Smooth muscle cell of the brain vasculature (primary cell): ENCODE measurements around the gene FGF14.
"Not testable (repeated sequence)": the region's sequence is repeated elsewhere in the genome, so short reads cannot be mapped to it uniquely, and the experiment has no call there.

Experiments
- DNase-seq: peaks from one replicate; pipeline ENCODE4 v3.0.0-alpha.2; 2012; ENCODE audit warnings: low read depth, low spot score

The FGF14 gene

DNA sequence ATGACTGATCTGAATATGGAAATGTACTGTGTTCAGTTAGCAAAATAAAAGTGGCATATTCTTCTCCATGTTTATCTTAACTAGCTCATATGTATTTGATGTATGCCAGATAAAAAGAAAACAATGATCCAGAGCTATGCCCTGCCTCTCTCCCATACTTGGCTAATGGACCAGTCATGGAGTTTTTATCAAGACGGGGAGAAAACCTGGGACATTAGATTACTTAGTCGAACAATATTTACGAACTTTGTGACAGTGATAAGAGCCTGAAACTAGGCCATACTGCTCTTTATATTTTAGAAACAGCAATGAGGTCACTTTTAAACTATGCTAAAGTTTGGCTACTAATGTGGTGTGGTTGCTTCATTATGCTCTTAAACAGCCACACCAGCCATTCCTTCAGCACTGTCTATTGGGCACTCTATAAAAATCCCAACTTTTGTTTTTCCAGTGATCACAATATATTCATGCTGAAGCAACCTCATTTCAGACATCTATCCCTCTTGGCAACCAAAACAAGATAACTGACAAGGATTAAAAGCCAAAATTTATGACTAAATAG lies 265.0 kb downstream of the FGF14 start:
- DNase-seq: no peak

DNA sequence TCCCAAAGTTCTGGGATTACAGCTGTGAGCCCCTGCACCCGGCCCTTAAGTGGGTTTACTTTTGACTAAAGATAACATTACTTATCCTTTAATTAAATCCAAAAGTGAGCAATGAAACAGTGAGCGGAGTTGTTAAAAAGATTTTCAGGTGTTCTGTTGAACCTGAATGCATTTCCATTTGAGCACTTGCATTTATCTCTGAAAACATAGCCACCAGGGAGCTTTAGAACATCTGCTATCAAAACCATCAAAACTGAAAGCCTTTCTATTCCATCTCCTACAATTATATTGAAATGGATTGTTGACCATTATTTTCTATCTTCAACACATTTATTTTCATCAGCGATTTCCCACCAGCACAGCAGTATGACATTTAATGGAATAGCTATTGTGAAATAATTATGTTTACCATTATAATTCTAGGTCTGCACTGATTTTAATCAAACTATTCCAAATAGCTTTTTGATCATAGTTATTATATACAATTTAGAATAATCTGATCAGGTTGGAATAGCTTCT lies 269.0 kb downstream of the FGF14 start:
- DNase-seq: no peak

DNA sequence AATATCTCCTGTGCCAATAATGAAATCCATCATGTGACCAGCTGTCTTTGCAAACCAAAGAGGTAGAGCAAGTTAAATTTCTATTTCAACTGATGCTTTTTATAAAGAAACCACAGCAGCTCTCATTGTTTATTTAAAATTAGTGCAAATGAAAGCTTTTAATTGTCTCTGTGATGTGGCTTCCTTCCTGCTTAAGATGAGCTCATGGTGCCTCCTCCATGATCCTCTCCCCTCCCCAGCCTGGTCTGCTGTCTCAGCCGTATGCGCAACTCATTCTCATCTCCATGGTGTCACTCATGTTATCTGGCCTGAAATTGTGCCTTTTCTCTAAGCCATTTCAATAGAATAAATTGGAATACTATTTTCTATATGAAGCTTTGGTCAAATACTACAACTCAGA lies 270.6 kb downstream of the FGF14 start:
- DNase-seq: no peak

DNA sequence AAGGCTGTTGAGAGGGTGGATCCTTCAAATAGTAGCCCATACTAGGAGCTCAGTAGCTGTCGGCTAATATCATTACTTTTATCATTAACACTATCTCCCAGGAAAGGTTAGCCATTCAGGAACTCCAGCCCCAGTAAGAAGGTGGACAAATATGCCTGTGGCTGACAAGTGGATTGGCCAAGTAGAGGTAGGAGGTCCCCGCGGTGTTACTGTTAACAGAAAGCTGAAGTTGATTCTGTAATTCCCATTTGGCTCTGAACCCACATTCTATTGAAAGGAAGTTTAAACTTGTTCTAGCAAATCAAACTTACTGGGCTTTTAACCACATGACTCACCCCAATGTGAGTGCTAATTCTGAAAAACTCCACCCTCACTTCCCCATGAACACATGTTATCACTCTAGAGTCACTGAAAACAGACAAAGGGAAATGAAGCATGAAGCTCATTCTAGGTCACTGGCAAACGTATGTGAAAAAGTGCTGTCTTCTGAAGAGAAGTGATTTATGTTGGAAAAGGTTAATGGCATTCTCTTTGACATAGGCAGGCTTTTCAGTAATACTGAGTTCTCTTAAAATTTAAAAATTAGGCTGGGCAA lies 273.5 kb downstream of the FGF14 start:
- DNase-seq: no peak

DNA sequence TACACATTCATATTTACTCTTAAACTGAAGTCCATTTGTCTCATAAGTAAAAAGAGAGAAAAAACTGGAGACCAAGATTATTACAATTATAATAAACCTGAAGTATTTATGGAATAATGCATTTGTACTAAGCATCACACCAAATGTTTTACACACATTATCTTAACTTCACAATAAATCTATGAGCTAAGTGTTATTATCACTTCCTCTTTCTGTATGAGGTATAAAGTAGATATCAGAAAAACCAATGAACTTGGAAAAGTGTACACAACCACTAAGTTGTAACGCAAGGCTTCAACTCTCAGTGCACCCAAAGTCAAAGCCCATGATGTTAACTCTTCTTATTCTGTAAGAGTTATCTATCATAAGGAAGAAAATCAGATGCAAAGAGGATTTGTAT lies 274.7 kb downstream of the FGF14 start:
- DNase-seq: no peak

DNA sequence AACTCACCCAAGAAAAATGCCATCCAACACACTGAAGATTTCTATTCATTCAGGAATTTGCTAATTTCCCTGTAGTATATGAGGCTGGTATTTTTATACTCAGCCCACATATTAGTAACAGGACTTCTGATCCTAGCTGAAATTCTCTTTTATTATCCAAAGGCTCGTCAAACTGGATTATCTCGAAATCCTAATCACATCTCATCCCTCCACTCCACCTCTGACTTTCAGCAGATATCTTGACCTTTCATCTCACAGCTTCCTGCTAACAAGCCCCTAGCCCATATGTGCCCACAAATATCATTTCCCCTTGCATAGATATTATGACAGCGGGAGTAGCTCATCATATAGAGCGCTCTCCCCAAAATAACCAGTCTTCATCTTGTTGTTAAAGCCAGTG lies 279.7 kb downstream of the FGF14 start:
- DNase-seq: no peak

DNA sequence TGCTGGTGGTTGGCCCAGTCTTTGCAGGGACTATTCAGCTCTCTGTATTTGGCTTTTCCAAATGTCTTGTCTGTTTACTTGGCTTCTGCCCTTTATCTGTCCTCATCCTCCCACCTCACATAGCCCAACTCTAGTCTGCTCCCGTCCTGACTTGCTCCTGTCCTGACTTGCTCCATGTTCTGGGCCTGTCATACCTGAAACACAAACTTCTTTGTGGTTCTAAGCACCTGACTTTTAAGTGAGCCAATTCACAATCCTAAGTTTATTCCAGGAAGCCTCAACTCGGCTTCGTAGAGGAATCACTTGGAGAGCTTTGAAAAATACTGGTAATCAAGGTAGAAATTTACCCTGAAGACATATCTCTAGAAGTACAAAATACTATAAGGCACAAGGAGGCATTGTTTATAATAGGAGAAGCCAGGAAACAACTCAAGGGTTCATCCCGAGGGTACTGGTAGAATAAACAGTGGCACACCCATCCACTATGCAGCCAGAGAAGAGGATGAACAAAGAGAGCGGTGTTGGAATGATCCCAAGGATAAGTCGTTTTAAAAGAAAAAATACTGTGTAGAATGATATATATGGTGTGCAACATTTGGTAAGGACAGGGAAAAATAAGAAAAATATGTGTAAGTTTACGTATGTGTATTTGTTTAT lies 284.5 kb downstream of the FGF14 start:
- DNase-seq: no peak

DNA sequence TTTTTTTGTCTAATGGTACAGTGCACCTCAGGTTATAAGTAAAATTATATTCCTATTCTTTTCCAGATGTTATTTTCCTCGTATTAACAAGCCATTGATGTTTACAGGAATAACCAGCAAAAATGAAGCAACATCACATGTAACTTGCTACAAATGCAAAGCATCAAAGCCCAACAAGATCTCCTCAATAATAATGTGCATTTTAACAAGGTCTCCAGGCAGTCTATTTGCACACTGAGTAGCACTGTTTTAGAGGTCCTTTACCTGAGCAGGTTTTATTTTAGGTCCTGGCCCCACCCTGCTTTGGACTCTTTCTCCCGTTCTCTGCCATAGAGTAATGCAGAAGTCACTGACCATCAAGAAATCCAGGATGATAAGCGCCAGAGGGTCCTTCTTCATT lies 298.4 kb downstream of the FGF14 start:
- no peak for DNase-seq

DNA sequence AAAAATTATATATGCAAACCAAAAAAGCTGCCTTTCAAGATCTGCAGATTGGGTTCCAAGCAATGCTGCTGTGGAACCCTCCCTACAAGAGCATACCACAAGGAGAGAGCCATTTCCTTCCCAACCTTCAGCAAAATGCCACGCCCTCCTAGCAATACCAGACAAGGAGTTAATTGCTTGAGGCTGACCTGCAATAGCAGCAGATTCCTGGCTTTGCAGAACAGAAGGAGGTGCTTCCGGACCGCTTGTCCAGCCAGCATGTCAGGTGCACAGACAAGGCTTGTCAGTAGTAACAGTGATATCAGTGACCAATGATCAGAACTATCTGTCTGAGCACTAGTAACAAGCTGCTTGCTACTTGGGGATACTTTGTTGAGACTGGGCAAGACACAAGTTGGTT lies 301.6 kb downstream of the FGF14 start:
- no peak for DNase-seq

DNA sequence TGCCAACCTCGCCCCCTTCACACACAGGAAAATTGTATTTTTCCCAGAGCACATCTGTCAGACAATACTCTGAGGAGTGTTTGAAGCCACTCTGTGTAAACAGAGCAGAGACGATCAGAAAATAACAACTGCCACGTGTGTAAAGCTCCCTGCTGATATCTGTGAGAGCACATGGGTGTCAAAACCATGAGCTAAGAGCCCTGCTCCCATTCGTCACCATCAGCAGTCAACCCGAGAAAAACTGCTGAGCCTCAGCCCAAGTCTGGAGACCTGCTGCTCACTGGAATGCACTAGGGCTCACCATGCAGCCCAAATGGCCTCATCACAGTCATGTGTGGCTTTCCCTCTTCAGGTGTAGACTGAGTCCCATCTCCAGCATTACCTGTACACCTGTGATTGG lies 304.1 kb downstream of the FGF14 start:
- DNase-seq: no peak

DNA sequence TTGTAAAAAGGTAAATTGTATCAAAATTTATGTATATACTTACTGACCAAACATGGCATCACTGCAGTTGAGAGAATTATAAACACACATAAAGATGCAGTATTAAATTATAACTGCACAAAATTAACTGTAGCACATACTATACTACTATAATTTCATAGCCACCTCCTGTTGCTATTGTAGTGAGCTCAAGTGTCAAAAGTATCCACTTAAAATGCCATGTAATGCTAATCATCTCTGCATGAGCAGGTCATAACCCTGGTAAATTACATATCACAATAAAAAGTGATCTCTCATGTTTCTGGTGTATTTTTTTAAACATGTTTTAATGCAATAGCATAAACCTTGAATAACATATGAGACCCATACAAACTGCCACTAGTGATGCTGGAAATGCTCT lies 308.6 kb downstream of the FGF14 start:
- DNase-seq: not testable (repeated sequence)

DNA sequence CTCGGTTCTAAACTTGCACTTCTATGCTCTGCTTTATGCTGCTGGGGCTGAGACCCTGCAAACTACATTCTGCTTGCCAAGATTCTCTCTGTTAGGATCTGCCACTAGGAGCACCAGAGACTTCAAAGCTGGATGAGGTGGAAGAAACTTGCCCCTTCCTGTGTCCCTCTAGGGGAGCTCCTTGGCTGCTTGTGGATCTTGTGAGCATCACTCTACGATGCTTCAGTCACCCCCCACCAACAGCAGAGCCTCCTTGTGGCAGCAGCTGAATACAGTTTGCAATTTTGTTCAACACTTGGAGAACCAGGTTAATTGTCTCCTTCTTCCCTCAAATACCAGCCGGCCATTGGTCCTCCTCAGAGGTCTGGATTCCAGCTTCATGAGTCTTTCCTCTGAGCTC lies 310.6 kb downstream of the FGF14 start:
- peak; percentile 1 for DNase-seq

DNA sequence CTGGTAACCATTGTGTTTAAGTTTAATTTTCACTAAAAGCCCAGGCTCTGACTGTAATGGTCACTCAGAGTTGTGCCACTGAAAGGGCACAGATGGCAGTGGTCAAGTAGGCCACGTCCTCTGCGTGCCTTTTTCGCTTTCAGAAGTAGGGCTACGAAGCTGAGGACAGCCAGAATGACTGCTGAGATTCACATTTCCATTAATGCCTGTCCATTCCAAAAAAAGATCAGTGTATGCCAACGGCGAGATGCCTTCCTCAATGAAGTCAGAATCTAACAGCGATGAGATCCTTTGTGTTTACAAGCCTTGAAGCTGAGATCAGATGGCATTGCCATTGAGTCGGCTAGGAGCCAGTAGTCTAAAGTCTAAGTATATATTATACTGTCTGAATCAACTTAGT lies 311.3 kb downstream of the FGF14 start:
- DNase-seq: no peak

DNA sequence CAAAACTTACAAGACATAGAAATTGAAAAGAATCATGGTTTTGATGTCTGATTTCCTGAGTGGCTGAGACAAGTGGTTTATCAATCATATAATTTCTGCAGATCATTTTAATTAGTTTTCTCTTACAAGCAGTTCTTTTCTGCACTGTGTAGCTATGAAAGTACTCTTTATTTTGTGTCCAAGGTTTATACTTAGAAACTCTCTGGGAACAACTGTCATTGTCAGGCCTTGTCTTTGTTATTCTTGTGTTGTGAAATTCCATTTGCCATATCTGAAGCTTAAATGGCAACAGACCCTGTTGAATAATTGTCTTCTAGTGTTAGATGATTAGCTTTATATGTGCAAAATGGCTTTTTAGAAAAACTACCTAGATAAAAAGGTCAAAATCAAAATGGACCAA lies 312.1 kb downstream of the FGF14 start:
- DNase-seq: no peak

DNA sequence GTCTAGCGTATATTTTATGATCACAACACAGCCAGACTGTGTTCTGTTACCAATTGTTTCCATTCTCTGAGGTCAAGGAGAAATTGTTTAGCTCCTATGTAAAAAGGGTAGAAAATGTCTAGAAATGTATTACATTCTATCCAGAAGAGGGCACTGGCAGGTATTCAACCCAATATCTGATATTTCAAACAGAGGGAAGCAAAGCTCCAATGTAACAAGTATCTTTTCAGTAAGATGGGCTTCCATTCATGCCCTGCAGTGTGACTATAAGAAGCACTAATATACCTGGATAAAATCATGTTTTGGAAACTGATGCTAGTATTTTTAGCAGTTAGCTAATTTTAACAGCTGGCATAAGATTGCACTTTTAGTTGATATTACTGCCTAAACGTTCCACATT lies 312.7 kb downstream of the FGF14 start:
- DNase-seq: no peak

DNA sequence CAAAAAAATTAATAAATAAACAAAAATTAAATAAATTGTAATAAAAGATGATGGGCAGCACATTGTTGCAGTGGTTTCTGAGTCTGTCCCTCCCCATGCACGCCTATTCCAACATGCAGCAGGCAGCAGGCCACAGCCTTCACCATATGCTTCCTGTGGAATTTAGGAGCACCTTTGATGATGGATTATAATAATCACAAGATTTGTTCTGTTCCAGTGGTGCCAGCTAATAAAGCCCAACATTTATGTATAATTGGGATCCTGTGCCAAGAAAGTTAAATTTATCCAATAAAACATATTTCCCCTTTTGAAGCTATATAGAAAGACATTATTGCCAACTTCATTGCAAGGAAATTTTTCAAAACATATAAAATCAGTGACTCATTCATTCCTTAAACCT lies 328.6 kb downstream of the FGF14 start:
- no peak for DNase-seq

DNA sequence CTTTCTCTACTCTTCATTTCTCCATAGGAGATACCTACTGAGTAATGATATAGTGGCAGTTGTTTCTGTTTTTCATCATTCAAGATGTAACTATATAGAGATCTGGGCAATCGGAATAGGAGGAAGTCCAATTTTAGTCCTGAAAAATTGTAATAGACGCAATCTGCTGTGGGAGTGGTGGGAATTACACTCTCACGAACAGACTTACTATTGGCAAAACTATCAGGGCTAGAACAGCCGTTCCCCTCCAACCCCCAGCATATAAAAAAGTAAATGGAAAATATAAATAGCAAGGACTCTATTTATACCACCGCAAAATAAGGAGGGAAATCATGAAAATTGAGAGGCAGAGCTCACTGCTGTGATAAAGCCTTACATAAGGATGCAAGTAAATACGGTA lies 330.1 kb downstream of the FGF14 start:
- DNase-seq: no peak

DNA sequence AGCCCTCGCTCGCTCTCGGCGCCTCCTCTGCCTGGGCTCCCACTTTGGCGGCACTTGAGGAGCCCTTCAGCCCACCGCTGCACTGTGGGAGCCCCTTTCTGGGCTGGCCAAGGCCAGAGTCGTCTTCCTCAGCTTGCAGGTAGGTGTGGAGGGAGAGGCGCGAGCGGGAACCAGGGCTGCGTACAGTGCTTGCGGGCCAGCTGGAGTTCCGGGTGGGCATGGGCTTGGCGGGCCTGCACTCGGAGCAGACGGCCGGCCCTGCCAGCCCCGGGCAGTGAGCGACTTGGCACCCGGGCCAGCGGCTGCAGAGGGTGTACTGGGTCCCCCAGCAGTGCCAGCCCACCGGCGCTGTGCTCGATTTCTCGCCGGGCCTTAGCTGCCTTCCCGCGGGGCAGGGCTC lies 333.5 kb downstream of the FGF14 start:
- not testable (repeated sequence) for DNase-seq

DNA sequence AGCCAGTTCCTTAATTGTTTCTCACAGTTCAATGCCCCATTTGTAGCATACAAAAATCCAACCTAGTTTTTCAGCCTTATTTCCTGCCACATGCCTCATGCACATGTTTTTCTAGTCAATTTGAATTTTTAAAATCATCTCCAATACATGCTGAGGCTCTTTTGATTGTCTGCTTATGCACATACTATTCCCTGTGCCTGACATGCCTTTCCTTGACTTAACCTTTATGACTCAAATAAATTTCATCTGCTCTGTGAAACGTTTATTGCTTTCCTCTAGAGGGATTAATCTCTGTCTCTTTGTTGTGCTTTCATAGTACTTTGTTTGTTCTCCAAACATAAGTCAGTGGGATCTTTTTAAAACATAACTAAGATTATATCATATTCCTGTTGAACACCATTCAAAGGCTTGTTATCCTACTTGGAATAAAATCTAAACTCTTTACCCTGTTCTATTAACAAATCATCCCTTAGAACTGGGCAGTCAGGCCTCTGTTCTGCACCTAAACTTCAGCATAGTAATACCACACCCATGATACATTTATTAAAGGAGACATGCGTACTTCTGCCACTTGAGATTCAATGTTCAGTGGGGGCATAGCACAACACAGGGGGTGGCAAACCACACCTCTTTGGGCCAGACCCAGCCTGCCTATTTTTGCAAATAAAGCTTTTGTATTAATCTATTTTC lies 346.6 kb downstream of the FGF14 start:
- peak; percentile 4 for DNase-seq

DNA sequence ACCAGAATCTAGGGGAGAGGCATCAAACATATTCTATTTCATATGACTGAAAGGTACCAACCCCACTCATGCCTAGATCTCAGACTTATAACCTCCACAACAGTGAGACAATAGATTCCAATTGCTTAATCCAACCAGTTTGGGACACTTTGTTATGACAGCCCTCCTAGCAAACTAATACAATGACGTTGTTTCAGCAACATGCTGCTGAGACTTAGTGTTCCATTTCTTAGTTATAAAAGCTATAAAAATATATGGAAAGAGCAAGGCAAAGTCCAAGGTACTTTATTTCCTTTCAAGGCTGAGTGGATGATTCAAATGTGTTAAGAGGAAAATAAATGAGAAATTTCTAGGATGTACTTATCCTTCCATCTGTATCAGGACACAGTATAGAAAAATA lies 352.0 kb downstream of the FGF14 start:
- no peak for DNase-seq

DNA sequence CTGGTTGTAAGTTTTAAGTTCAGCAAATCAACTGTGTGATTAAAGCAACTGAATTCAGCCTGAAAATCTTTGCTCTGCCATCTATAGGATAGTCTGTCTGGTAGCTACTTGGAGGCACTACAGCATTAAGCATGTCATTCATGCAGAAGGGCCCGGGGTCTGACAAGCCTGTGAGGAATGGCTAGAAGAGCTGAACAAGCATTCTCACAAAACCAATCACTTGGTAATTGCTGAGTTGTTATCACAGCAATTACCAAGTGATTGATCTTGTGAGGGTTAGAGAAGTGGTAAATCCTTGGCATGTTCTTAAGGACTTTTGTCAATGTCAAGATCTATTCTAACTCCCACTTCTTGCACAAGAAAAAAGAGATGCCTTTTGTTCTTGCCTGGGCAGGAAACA lies 356.1 kb downstream of the FGF14 start:
- DNase-seq: no peak

DNA sequence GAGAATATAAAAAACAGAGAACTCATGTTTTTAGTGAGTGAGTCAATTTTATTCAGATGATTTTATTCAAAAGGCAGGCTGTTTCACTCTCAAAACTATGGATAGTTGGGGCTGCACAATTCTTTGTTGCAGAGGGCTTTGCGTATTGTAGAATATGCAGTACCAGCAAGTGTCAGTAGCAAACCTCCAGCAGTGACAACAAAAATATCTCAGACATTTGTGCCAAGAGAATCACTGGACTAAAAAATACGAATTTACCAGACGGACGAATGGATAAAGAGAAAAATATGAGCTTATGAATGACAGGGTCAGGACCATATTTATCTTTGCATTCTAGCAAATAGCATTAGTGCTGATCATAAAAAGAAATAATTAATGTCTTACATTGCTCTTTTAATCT lies 359.1 kb downstream of the FGF14 start:
- no peak for DNase-seq

DNA sequence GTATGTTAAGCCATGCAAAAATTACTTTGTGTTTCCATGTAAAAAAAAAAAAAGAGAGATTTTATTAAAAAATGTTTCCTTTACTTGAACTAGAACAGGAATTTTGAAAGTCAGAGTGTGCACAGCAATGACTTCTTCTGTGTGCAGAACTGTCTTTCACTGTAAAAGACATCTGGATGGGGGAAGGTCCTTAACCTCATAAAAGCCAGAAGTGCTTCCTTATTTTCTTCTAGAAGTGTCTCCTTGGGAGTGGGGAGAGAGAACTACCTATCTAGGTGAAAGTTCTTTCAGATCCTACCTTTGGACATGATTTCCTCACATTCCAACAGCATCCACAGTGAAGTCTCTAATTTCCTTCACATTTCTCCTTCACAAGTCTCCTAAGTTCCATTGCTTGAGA lies 360.3 kb downstream of the FGF14 start:
- no peak for DNase-seq
